GM12891 (cell line): ENCODE measurements around the gene C1QTNF9.

Source experiments
- POLR2A ChIP-seq: IDR thresholded peaks from 2 replicates; pipeline ENCODE4 v1.6.1; 2011; ENCODE audit warnings: low read depth, low read length, control low read depth
- POLR2AphosphoS5 ChIP-seq: IDR thresholded peaks from 2 replicates; pipeline ENCODE4 v1.6.1; 2011; ENCODE audit warnings: low read depth, low read length, control low read depth
- SPI1 ChIP-seq: IDR thresholded peaks from 2 replicates; pipeline ENCODE4 v1.6.1; 2011; ENCODE audit warnings: low read depth, low read length, control low read depth
- TAF1 ChIP-seq: IDR thresholded peaks from 2 replicates; pipeline ENCODE4 v1.6.1; 2011; ENCODE audit warnings: low read depth, low read length, control low read depth

- TF ChIP-seq TAF1 (no peak), POLR2A (no peak), SPI1 (no peak), POLR2AphosphoS5 (no peak)
These were observed 32.5 kb upstream of the C1QTNF9 start for GRCh38 chr13:24276861-24277260.
